ENCODE data around the gene AMOT. TPM values are rescaled to one million over a fixed set of nuclear protein-coding genes. Genes with fewer than 3 reads are reported as not detected.

AMOT gene
- polyA plus RNA-seq, 1 donor (not counting 4 experiments of a cell fraction or from before 2014, with no cell fraction given) = 0.21 TPM

GRCh38 chrX:112851806-112852205 lies 11.2 kb upstream of the AMOT start:
- Histone ChIP-seq H2AFZ (ENCODE audit: control insufficient read depth, low read length) (no peak overlapping the region), H3K9ac (ENCODE audit: control insufficient read depth, extremely low read depth, insufficient read depth, low read length) (no peak overlapping the region), H3K36me3 (ENCODE audit: control insufficient read depth in 2 of 2, extremely low read depth in 1 of 2, insufficient read depth in 2 of 2, low read length in 2 of 2) (no peaks in the 10 kb centered on the region), H3K9me1 (ENCODE audit: control insufficient read depth, extremely low read depth, insufficient read depth, low read length) (no peaks in the 10 kb centered on the region), H3K79me2 (ENCODE audit: control insufficient read depth, insufficient read depth, low read length) (no peaks in the 10 kb centered on the region), H3K27me3 (ENCODE audit: control insufficient read depth, extremely low read depth, insufficient read depth, low read length) (no peaks in the 10 kb centered on the region), H4K20me1 (ENCODE audit: control insufficient read depth, extremely low read depth, insufficient read depth, low read length) (no peaks in the 10 kb centered on the region), H3K9me3 (ENCODE audit: control insufficient read depth, low read depth, low read length) (no peaks in the 10 kb centered on the region), H3K4me1 (ENCODE audit: control insufficient read depth, extremely low read depth, insufficient read depth, low read length) (no peaks in the 10 kb centered on the region), H3K27ac (ENCODE audit: control insufficient read depth, insufficient read depth, low read length) (no peak overlapping the region), H3K4me2 (ENCODE audit: control insufficient read depth, extremely low read depth, insufficient read depth, low read depth, low read length) (no peak overlapping the region), H3K4me3 (ENCODE audit: control insufficient read depth in 2 of 3, extremely low read depth in 1 of 3, insufficient read depth in 2 of 3, low read depth in 1 of 3, low read length in 3 of 3) (no peak overlapping the region)
- FAIRE-seq (no peak), DNase-seq (ENCODE audit: low read depth, low spot score) (no peak)
- TF ChIP-seq EZH2 (IDR thresholded peaks at IDR 0.05; ENCODE audit: low read length) (no peak), CTCF (optimal IDR thresholded peaks at IDR 0.05 in 1 of 3, IDR thresholded peaks at IDR 0.05 in 1 of 3, conservative IDR thresholded peaks at IDR 0.05 in 1 of 3; ENCODE audit: extremely low read depth in 1 of 3, insufficient read depth in 2 of 3, low read length in 3 of 3) (no peak)
- dilution Hi-C loops (cut with MboI; ENCODE audit: extremely low pct_ligation_motif_present, low sequenced_read_pairs) = no loop called here

GRCh38 chrX:112851161-112851779 lies 10.6 kb upstream of the AMOT start:
- Histone ChIP-seq H3K9me1 (ENCODE audit: control insufficient read depth, extremely low read depth, insufficient read depth, low read length) (no peaks in the 10 kb centered on the region), H4K20me1 (ENCODE audit: control insufficient read depth, extremely low read depth, insufficient read depth, low read length) (no peaks in the 10 kb centered on the region), H3K4me3 (ENCODE audit: control insufficient read depth in 2 of 3, extremely low read depth in 1 of 3, insufficient read depth in 2 of 3, low read depth in 1 of 3, low read length in 3 of 3) (no peak overlapping the region), H3K4me2 (ENCODE audit: control insufficient read depth, extremely low read depth, insufficient read depth, low read depth, low read length) (no peak overlapping the region), H3K27ac (ENCODE audit: control insufficient read depth, insufficient read depth, low read length) (no peak overlapping the region), H3K9ac (ENCODE audit: control insufficient read depth, extremely low read depth, insufficient read depth, low read length) (no peak overlapping the region), H3K9me3 (ENCODE audit: control insufficient read depth, low read depth, low read length) (no peaks in the 10 kb centered on the region), H2AFZ (ENCODE audit: control insufficient read depth, low read length) (no peak overlapping the region), H3K4me1 (ENCODE audit: control insufficient read depth, extremely low read depth, insufficient read depth, low read length) (no peaks in the 10 kb centered on the region), H3K79me2 (ENCODE audit: control insufficient read depth, insufficient read depth, low read length) (no peaks in the 10 kb centered on the region), H3K36me3 (ENCODE audit: control insufficient read depth in 2 of 2, extremely low read depth in 1 of 2, insufficient read depth in 2 of 2, low read length in 2 of 2) (no peaks in the 10 kb centered on the region), H3K27me3 (ENCODE audit: control insufficient read depth, extremely low read depth, insufficient read depth, low read length) (no peaks in the 10 kb centered on the region)
- no peak for DNase-seq (ENCODE audit: low read depth, low spot score)
- TF ChIP-seq EZH2 (IDR thresholded peaks at IDR 0.05; ENCODE audit: low read length) = no peak
- no peak for TF ChIP-seq CTCF (optimal IDR thresholded peaks at IDR 0.05 in 1 of 3, IDR thresholded peaks at IDR 0.05 in 1 of 3, conservative IDR thresholded peaks at IDR 0.05 in 1 of 3; ENCODE audit: extremely low read depth in 1 of 3, insufficient read depth in 2 of 3, low read length in 3 of 3)
- dilution Hi-C loops (cut with MboI; ENCODE audit: extremely low pct_ligation_motif_present, low sequenced_read_pairs) = no loop called here
- no peak for FAIRE-seq

Measured in keratinocyte (primary cell).